ENCODE measurements around the gene CHMP3. TPM values are rescaled to one million over a fixed set of nuclear protein-coding genes. Genes with fewer than 3 reads are reported as not detected.

Gene CHMP3
- total and polyA plus RNA-seq, 9 donors: 119 to 159 (median 132) TPM

DNA sequence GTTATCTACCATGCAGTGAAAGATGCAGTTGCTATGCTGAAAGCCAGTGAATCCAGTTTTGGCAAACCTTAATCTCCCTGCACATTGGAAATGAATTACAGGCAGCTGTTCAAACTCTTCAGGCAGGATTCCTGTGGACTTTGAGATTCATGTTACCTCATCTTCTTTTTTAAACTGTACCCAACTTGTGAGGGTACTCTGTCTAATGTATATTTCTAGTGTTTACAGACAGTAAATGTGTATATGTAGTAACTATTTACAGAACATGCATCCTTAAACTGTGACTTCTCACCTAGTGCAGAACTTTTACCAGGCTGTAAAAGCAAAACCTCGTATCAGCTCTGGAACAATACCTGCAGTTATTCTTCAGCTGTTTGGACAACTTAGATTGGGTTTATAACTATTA, 71.2 kb downstream of the CHMP3 start:
- Histone ChIP-seq H3K27me3 (ENCODE audit: control insufficient read depth, insufficient read depth, low read length) (no peaks in the 10 kb centered on the region), H3K27ac (ENCODE audit: low read length) (peak overlapping the region; percentile 53), H3K9me3 (replicated peaks; ENCODE audit: control insufficient read depth, low read depth, low read length) (no peaks in the 10 kb centered on the region), H3K4me3 (ENCODE audit: low read length) (no peak overlapping the region), H3K4me1 (ENCODE audit: control insufficient read depth, insufficient read depth, low read length) (peaks cover 3% of the 10 kb centered on the region), H3K36me3 (ENCODE audit: control insufficient read depth, insufficient read depth, low read length) (peaks cover 46% of the 10 kb centered on the region)
- WGBS (ENCODE audit: insufficient coverage): no CpG with 5 or more reads among the region's 1 CpG
- DNase-seq: peak; percentile 82

DNA sequence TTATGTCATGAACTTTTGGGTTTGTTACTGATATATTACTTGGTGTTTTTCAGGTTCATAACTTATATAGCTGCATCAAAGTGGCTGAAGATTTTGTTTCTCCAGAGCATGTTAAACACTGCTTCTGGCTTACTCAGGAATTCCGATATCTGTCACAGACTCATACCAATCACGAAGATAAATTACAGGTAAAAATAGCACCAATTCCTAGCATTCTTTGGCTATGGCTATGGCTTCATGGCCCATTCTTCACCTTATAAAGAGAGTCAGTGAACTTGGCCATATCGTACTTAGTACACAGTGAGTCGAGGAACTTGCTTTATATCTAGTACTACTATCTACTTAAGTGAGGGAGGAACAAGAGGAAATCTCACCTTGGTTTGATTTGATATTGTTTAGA, 72.2 kb downstream of the CHMP3 start:
- Histone ChIP-seq H3K27ac (ENCODE audit: low read length) (peak overlapping the region; percentile 37), H3K9me3 (replicated peaks; ENCODE audit: control insufficient read depth, low read depth, low read length) (no peaks in the 10 kb centered on the region), H3K36me3 (ENCODE audit: control insufficient read depth, insufficient read depth, low read length) (peaks cover 52% of the 10 kb centered on the region), H3K4me3 (ENCODE audit: low read length) (no peak overlapping the region), H3K27me3 (ENCODE audit: control insufficient read depth, insufficient read depth, low read length) (no peaks in the 10 kb centered on the region), H3K4me1 (ENCODE audit: control insufficient read depth, insufficient read depth, low read length) (peaks cover 3% of the 10 kb centered on the region)
- DNase-seq: no peak
- 100% methylated on average over 1 of the region's 4 CpGs for WGBS (ENCODE audit: insufficient coverage)

GRCh38 chr2:86490245-86490644, 73.0 kb downstream of the CHMP3 start:
- Histone ChIP-seq H3K9me3 (replicated peaks; ENCODE audit: control insufficient read depth, low read depth, low read length) (no peaks in the 10 kb centered on the region), H3K27me3 (ENCODE audit: control insufficient read depth, insufficient read depth, low read length) (no peaks in the 10 kb centered on the region), H3K27ac (ENCODE audit: low read length) (no peak overlapping the region), H3K4me3 (ENCODE audit: low read length) (no peak overlapping the region), H3K4me1 (ENCODE audit: control insufficient read depth, insufficient read depth, low read length) (peaks cover 3% of the 10 kb centered on the region), H3K36me3 (ENCODE audit: control insufficient read depth, insufficient read depth, low read length) (peaks cover 61% of the 10 kb centered on the region)
- DNase-seq: no peak
- WGBS (ENCODE audit: insufficient coverage): 70% methylated on average over 2 of the region's 4 CpGs

GRCh38 chr2:86489542-86489941, 73.7 kb downstream of the CHMP3 start:
- Histone ChIP-seq H3K27ac (ENCODE audit: low read length) (no peak overlapping the region), H3K36me3 (ENCODE audit: control insufficient read depth, insufficient read depth, low read length) (peaks cover 61% of the 10 kb centered on the region)
- DNase-seq: no peak

GRCh38 chr2:86488561-86489250, 74.5 kb downstream of the CHMP3 start:
- WGBS (ENCODE audit: insufficient coverage): 72% methylated on average over 2 of the region's 7 CpGs
- no peaks in the 10 kb centered on the region for H3K9me3 ChIP-seq (replicated peaks; ENCODE audit: control insufficient read depth, low read depth, low read length)
- DNase-seq: peak; percentile 17
- no peak overlapping the region for H3K27ac ChIP-seq (ENCODE audit: low read length)
- no peaks in the 10 kb centered on the region for H3K27me3 ChIP-seq (ENCODE audit: control insufficient read depth, insufficient read depth, low read length)
- H3K4me3 ChIP-seq (ENCODE audit: low read length): no peak overlapping the region
- peaks cover 69% of the 10 kb centered on the region for H3K36me3 ChIP-seq (ENCODE audit: control insufficient read depth, insufficient read depth, low read length)
- peaks cover 3% of the 10 kb centered on the region for H3K4me1 ChIP-seq (ENCODE audit: control insufficient read depth, insufficient read depth, low read length)

More at GRCh38 chr2:86489542-86489941, 73.7 kb downstream of the CHMP3 start:
- Histone ChIP-seq H3K4me1 (ENCODE audit: control insufficient read depth, insufficient read depth, low read length) (peaks cover 3% of the 10 kb centered on the region), H3K27me3 (ENCODE audit: control insufficient read depth, insufficient read depth, low read length) (no peaks in the 10 kb centered on the region), H3K4me3 (ENCODE audit: low read length) (no peak overlapping the region), H3K9me3 (replicated peaks; ENCODE audit: control insufficient read depth, low read depth, low read length) (no peaks in the 10 kb centered on the region)
- 100% methylated on average over 3 of the region's 3 CpGs for WGBS (ENCODE audit: insufficient coverage)

DNA sequence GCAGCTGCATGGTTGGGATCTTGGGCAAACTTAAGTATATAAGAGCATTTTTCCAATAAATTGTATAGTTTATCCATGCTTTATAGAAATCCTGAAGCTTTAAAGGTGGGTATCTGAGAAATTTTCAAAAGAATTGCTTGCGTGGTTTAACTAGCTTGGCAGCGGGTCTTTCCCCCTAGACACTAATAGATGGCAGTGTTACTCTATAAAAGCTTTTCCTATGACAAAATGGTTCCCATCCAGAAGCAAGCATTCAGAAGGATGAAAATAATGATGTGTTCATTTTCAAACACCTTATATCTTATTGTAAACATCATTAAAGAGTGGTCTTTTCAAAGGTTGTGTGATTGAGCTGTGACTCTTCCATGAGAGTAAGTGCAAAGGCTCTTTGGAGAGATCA, 76.2 kb downstream of the CHMP3 start:
- Histone ChIP-seq H3K27ac (ENCODE audit: low read length) (no peak overlapping the region), H3K36me3 (ENCODE audit: control insufficient read depth, insufficient read depth, low read length) (peaks cover 81% of the 10 kb centered on the region), H3K4me3 (ENCODE audit: low read length) (no peak overlapping the region), H3K4me1 (ENCODE audit: control insufficient read depth, insufficient read depth, low read length) (no peaks in the 10 kb centered on the region), H3K9me3 (replicated peaks; ENCODE audit: control insufficient read depth, low read depth, low read length) (no peaks in the 10 kb centered on the region), H3K27me3 (ENCODE audit: control insufficient read depth, insufficient read depth, low read length) (no peaks in the 10 kb centered on the region)
- no peak for DNase-seq
- no CpG with 5 or more reads among the region's 2 CpGs for WGBS (ENCODE audit: insufficient coverage)

GRCh38 chr2:86485802-86486201, 77.4 kb downstream of the CHMP3 start:
- DNase-seq: no peak
- no peak overlapping the region for H3K4me3 ChIP-seq (ENCODE audit: low read length)
- no peaks in the 10 kb centered on the region for H3K9me3 ChIP-seq (replicated peaks; ENCODE audit: control insufficient read depth, low read depth, low read length)
- H3K36me3 ChIP-seq (ENCODE audit: control insufficient read depth, insufficient read depth, low read length): peaks cover 81% of the 10 kb centered on the region
- no peaks in the 10 kb centered on the region for H3K4me1 ChIP-seq (ENCODE audit: control insufficient read depth, insufficient read depth, low read length)
- no peaks in the 10 kb centered on the region for H3K27me3 ChIP-seq (ENCODE audit: control insufficient read depth, insufficient read depth, low read length)
- no CpG with 5 or more reads among the region's 3 CpGs for WGBS (ENCODE audit: insufficient coverage)
- no peak overlapping the region for H3K27ac ChIP-seq (ENCODE audit: low read length)

DNA sequence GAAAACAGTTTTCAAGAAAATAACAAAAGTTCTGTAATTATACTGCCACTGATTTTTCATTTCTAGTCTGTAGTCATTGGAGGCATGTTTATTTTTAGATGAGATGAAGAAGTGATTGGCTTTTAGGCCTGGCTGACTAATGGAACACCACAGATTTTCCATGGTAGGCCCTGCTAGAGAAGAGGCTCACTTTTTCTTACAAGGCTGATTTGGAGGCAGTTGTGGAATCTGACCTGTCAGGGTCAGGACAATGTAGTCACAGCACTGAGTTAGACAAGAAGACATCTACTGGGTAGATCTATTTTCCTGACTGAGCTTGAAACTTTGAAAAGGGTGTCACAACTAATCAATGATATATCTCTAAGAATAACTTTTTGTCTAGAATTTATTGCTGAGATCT, 78.1 kb downstream of the CHMP3 start:
- H3K27ac ChIP-seq (ENCODE audit: low read length): no peak overlapping the region
- no peaks in the 10 kb centered on the region for H3K4me1 ChIP-seq (ENCODE audit: control insufficient read depth, insufficient read depth, low read length)

DNA sequence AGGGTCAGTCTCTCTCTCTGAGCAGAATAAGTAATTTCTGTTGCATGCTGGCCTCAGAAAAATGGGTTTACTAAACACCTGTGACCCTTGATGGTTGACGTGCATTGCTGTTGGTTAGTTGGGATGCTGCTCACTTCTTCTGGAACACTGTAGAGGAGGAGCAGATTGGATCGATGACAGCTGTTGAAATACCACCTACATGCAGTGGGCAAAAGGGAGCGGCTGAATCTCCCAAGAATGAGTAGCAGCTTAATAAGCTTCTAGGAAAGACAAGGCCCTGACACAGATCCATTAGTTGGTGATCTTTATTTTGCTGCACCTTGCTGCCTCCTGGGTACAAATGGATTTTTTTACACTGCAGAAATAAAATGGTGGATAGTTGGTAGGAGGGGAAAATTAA, 78.9 kb downstream of the CHMP3 start:
- no peaks in the 10 kb centered on the region for H3K9me3 ChIP-seq (replicated peaks; ENCODE audit: control insufficient read depth, low read depth, low read length)
- no peaks in the 10 kb centered on the region for H3K4me1 ChIP-seq (ENCODE audit: control insufficient read depth, insufficient read depth, low read length)
- H3K36me3 ChIP-seq (ENCODE audit: control insufficient read depth, insufficient read depth, low read length): peaks cover 83% of the 10 kb centered on the region
- no peak for DNase-seq
- no CpG with 5 or more reads among the region's 3 CpGs for WGBS (ENCODE audit: insufficient coverage)
- no peak overlapping the region for H3K27ac ChIP-seq (ENCODE audit: low read length)
- H3K4me3 ChIP-seq (ENCODE audit: low read length): no peak overlapping the region
- no peaks in the 10 kb centered on the region for H3K27me3 ChIP-seq (ENCODE audit: control insufficient read depth, insufficient read depth, low read length)

More for the DNA sequence above, 78.1 kb downstream of the CHMP3 start:
- DNase-seq: no peak
- Histone ChIP-seq H3K36me3 (ENCODE audit: control insufficient read depth, insufficient read depth, low read length) (peaks cover 82% of the 10 kb centered on the region), H3K27me3 (ENCODE audit: control insufficient read depth, insufficient read depth, low read length) (no peaks in the 10 kb centered on the region), H3K9me3 (replicated peaks; ENCODE audit: control insufficient read depth, low read depth, low read length) (no peaks in the 10 kb centered on the region), H3K4me3 (ENCODE audit: low read length) (no peak overlapping the region)

GRCh38 chr2:86482034-86482433, 81.2 kb downstream of the CHMP3 start:
- Histone ChIP-seq H3K27me3 (ENCODE audit: control insufficient read depth, insufficient read depth, low read length) (no peaks in the 10 kb centered on the region), H3K36me3 (ENCODE audit: control insufficient read depth, insufficient read depth, low read length) (peaks cover 84% of the 10 kb centered on the region), H3K4me1 (ENCODE audit: control insufficient read depth, insufficient read depth, low read length) (no peaks in the 10 kb centered on the region), H3K27ac (ENCODE audit: low read length) (no peak overlapping the region), H3K4me3 (ENCODE audit: low read length) (no peak overlapping the region), H3K9me3 (replicated peaks; ENCODE audit: control insufficient read depth, low read depth, low read length) (no peaks in the 10 kb centered on the region)
- WGBS (ENCODE audit: insufficient coverage): no CpG with 5 or more reads among the region's 3 CpGs
- DNase-seq: no peak

DNA sequence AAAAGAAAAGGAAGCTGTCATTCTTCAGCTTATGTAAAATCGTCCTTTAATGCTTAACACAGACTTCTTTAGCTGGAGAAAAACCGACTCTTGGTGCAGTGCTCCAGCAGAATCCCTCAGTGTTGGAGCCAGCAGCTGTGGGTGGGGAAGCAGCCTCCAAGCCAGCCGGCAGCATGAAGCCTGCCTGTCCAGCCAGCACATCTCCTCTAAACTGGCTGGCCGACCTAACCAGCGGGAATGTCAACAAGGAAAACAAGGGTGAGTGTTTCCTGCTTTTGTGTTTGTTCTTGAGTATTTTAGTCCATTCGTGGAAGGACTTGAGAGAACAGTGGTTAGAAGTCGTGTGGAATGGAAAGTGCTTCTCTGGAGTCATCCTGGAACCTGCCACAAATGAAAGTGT, 83.1 kb downstream of the CHMP3 start:
- WGBS (ENCODE audit: insufficient coverage): 74% methylated on average over 6 of the region's 7 CpGs
- H3K9me3 ChIP-seq (replicated peaks; ENCODE audit: control insufficient read depth, low read depth, low read length): no peaks in the 10 kb centered on the region
- no peaks in the 10 kb centered on the region for H3K27me3 ChIP-seq (ENCODE audit: control insufficient read depth, insufficient read depth, low read length)
- peaks cover 77% of the 10 kb centered on the region for H3K36me3 ChIP-seq (ENCODE audit: control insufficient read depth, insufficient read depth, low read length)
- no peaks in the 10 kb centered on the region for H3K4me1 ChIP-seq (ENCODE audit: control insufficient read depth, insufficient read depth, low read length)
- peak; percentile 73 for DNase-seq
- no peak overlapping the region for H3K4me3 ChIP-seq (ENCODE audit: low read length)
- H3K27ac ChIP-seq (ENCODE audit: low read length): no peak overlapping the region
